Mucosa of rectum (tissue), 2 donors: ENCODE data around the gene GTF2E1.
"Not testable (repeated sequence)": the region's sequence is repeated elsewhere in the genome, so short reads cannot be mapped to it uniquely, and the experiment has no call there.

Experiments
- H3K27ac ChIP-seq, 2 donors: one replicate each; pipeline ENCODE4 v1.7.0; 2013; ENCODE audit warnings: inconsistent platforms in 2 of 2, low read depth in 2 of 2, low read length in 2 of 2
- H3K27me3 ChIP-seq, 2 donors: one replicate each; pipeline ENCODE4 v1.7.0; 2013; ENCODE audit warnings: low read length in 2 of 2; ENCODE audit not compliant: control insufficient read depth in 2 of 2, insufficient read depth in 2 of 2
- H3K36me3 ChIP-seq, 2 donors: one replicate each; pipeline ENCODE4 v1.7.0; 2013; ENCODE audit warnings: low read length in 2 of 2; ENCODE audit not compliant: control insufficient read depth in 2 of 2, insufficient read depth in 2 of 2
- H3K4me1 ChIP-seq, 2 donors: one replicate each; pipeline ENCODE4 v1.7.0; 2013; ENCODE audit warnings: low read length in 2 of 2, mild to moderate bottlenecking in 1 of 2; ENCODE audit not compliant: control insufficient read depth in 2 of 2, insufficient read depth in 2 of 2
- H3K4me3 ChIP-seq, 2 donors: one replicate each; pipeline ENCODE4 v1.7.0; 2013; ENCODE audit warnings: low read length in 2 of 2
- H3K9ac ChIP-seq, 2 donors: one replicate each; pipeline ENCODE4 v1.7.0; 2013; ENCODE audit warnings: low read length in 2 of 2, low read depth in 1 of 2, mild to moderate bottlenecking in 1 of 2
- H3K9me3 ChIP-seq, 2 donors: one replicate each; pipeline ENCODE4 v1.7.0; 2013; ENCODE audit warnings: low read length in 2 of 2; ENCODE audit not compliant: control insufficient read depth in 2 of 2
- donor health status: healthy.
- donor health status: Normal muscosa, but diverticular disease.

Gene GTF2E1

GRCh38 chr3:120742198-120742848 lies at the start of gene GTF2E1, which contains the start of gene RABL3:
Gene GTF2E1 (plus strand): TSS chr3:120742744. CDS start chr3:120750553, 7,809 bp downstream.
Gene RABL3 (minus strand): TSS chr3:120742516. CDS start chr3:120742507, 9 bp downstream.
- Histone ChIP-seq H3K36me3 (peaks cover 0 to 7% of the 10 kb centered on the region in 2 donors), H3K27me3 (no peaks in the 10 kb centered on the region), H3K4me1 (peaks cover 6 to 12% of the 10 kb centered on the region in 2 donors)

GRCh38 chr3:120693439-120694171 lies 48.9 kb upstream of the GTF2E1 start:
- peaks cover 0 to 3% of the 10 kb centered on the region in 2 donors for H3K36me3 ChIP-seq
- no peak overlapping the region for H3K4me3 ChIP-seq
- no peaks in the 10 kb centered on the region for H3K27me3 ChIP-seq
- peaks cover 4 to 7% of the 10 kb centered on the region in 2 donors for H3K4me1 ChIP-seq
- peak overlapping the region; percentile 49 to 61 for H3K27ac ChIP-seq
- H3K9me3 ChIP-seq = no peaks in the 10 kb centered on the region
- peak overlapping the region in 1 of 2 donors; percentile 16 for H3K9ac ChIP-seq

More at GRCh38 chr3:120742198-120742848, at the start of gene GTF2E1, which contains the start of gene RABL3:
- Histone ChIP-seq H3K27ac (peak within 1 kb of the TSS; percentile 97), H3K9me3 (no peaks in the 10 kb centered on the region), H3K4me3 (peak within 1 kb of the TSS; percentile 99 to 100), H3K9ac (peak within 1 kb of the TSS; percentile 84 to 98)

GRCh38 chr3:120699333-120699732 lies 43.2 kb upstream of the GTF2E1 start:
- no peak overlapping the region for H3K4me3 ChIP-seq
- no peaks in the 10 kb centered on the region for H3K4me1 ChIP-seq
- no peak overlapping the region for H3K9ac ChIP-seq
- H3K27ac ChIP-seq = no peak overlapping the region
- H3K9me3 ChIP-seq = no peaks in the 10 kb centered on the region
- peaks cover 3% of the 10 kb centered on the region in 2 donors for H3K36me3 ChIP-seq
- H3K27me3 ChIP-seq = no peaks in the 10 kb centered on the region

- no peak overlapping the region for H3K27ac ChIP-seq
- H3K9me3 ChIP-seq = no peaks in the 10 kb centered on the region
- no peaks in the 10 kb centered on the region for H3K27me3 ChIP-seq
- H3K4me3 ChIP-seq = no peak overlapping the region
- no peaks in the 10 kb centered on the region for H3K4me1 ChIP-seq
- H3K9ac ChIP-seq = no peak overlapping the region
- H3K36me3 ChIP-seq = peaks cover 0 to 5% of the 10 kb centered on the region in 2 donors
Measured at GRCh38 chr3:120705884-120706582, 36.5 kb upstream of the GTF2E1 start.

DNA sequence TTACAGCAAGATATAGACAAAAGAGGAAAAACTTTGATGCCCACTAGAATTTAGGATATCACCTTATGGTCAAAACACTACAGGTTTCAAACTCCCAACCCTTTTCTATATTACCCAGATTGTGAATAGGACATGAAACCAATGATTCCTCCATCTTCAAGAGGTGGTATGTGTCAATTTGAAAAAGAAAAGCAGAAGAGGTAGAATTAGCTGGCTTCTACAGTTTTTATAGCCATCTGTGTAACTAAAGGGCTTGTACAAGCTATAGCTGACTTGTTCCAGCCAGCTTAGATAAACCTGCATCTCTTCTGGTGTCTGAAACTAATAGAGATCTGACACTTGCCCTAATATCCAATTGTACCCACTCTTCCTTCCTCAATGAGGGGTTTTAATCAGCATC lies 35.6 kb upstream of the GTF2E1 start:
- H3K27ac ChIP-seq = no peak overlapping the region
- no peak overlapping the region for H3K9ac ChIP-seq
- no peaks in the 10 kb centered on the region for H3K27me3 ChIP-seq
- H3K4me1 ChIP-seq = no peaks in the 10 kb centered on the region
- no peak overlapping the region for H3K4me3 ChIP-seq
- H3K9me3 ChIP-seq = no peaks in the 10 kb centered on the region
- peaks cover 0 to 5% of the 10 kb centered on the region in 2 donors for H3K36me3 ChIP-seq

GRCh38 chr3:120708408-120708807 lies 34.1 kb upstream of the GTF2E1 start:
- no peaks in the 10 kb centered on the region for H3K4me1 ChIP-seq
- H3K36me3 ChIP-seq = peaks cover 0 to 5% of the 10 kb centered on the region in 2 donors
- no peaks in the 10 kb centered on the region for H3K27me3 ChIP-seq
- no peak overlapping the region for H3K27ac ChIP-seq
- no peak overlapping the region for H3K4me3 ChIP-seq
- no peaks in the 10 kb centered on the region for H3K9me3 ChIP-seq
- H3K9ac ChIP-seq = no peak overlapping the region

- no peaks in the 10 kb centered on the region for H3K27me3 ChIP-seq
- H3K4me1 ChIP-seq = no peaks in the 10 kb centered on the region
- H3K4me3 ChIP-seq = no peak overlapping the region
- H3K9ac ChIP-seq = no peak overlapping the region
- peaks cover 0 to 2% of the 10 kb centered on the region in 2 donors for H3K36me3 ChIP-seq
- H3K9me3 ChIP-seq = no peaks in the 10 kb centered on the region
- no peak overlapping the region for H3K27ac ChIP-seq
Measured at GRCh38 chr3:120710369-120710768, 32.2 kb upstream of the GTF2E1 start.

GRCh38 chr3:120713262-120713661 lies 29.3 kb upstream of the GTF2E1 start:
- Histone ChIP-seq H3K36me3 (peaks cover 0 to 2% of the 10 kb centered on the region in 2 donors), H3K27me3 (no peaks in the 10 kb centered on the region), H3K9me3 (no peaks in the 10 kb centered on the region), H3K4me3 (no peak overlapping the region), H3K27ac (no peak overlapping the region), H3K4me1 (no peaks in the 10 kb centered on the region), H3K9ac (no peak overlapping the region)

DNA sequence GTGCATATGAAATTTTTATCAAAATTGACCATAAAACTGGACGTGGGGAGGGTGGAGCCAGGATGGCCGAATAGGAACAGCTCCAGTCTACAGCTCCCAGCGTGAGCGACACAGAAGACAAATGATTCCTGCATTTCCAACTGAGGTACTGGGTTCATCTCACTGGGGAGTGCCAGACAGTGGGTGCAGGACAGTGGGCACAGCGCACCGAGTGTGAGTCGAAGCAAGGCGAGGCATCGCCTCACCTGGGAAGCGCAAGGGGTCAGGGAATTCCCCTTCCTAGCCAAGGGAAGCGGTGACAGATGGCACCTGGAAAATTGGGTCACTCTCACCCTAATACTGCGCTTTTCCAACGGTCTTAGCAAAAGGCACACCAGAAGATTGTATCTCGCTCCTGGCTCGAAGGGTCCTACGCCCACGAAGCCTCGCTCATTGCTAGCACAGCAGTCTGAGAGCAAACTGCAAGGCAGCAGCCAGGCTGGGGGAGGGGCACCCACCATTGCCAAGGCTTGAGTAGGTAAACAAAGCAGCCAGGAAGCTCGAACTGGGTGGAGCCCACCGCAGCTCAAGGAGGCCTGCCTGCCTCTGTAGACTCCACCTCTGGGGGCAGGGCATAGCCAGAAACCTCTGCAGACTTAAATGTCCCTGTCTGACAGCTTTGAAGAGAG lies 23.2 kb upstream of the GTF2E1 start:
- H3K9me3 ChIP-seq, H3K36me3 ChIP-seq, H3K27me3 ChIP-seq, H3K4me1 ChIP-seq: not testable (repeated sequence)
- Histone ChIP-seq H3K9ac (peak overlapping the region; percentile 24 to 51), H3K27ac (peak overlapping the region in 1 of 2 donors; percentile 16), H3K4me3 (peak overlapping the region; percentile 53 to 61)
